B cell (primary cell): Measurements from ENCODE around the gene RHOH. TPM values are rescaled to one million over a fixed set of nuclear protein-coding genes. Genes with fewer than 3 reads are reported as not detected.

Experiments used
- ATAC-seq: fragments of 200-7000 bp; cut with Tn5 transposase; one replicate; pipeline ENCODE4 v1.10.0; 2021; ENCODE audit warnings: low read depth, mild to moderate bottlenecking, moderate number of reproducible peaks, moderate library complexity
- CTCF ChIA-PET: fragments of 350-600 bp; sonication (Branson Sonifier 250); formaldehyde crosslinking; loops from one replicate; lab custom pipeline; 2021; ENCODE audit warnings: antibody characterized with exemption, inconsistent platforms; lab: Charles Lee
- POLR2A ChIA-PET: fragments of 350-600 bp; sonication (Branson Sonifier 250); formaldehyde crosslinking; loops from one replicate; lab custom pipeline; 2021; ENCODE audit warnings: antibody characterized with exemption; lab: Charles Lee
- DNase-seq: peaks from one replicate; pipeline ENCODE4 v3.0.0; 2013
- H2AFZ ChIP-seq: 2 replicates; pipeline ENCODE4 v1.6.1; 2012; ENCODE audit warnings: mild to moderate bottlenecking, low read depth, low read length; ENCODE audit not compliant: insufficient read depth, poor library complexity, severe bottlenecking
- H3K27ac ChIP-seq, 2 donors: 1 replicate in 1 of 2; 2 replicates in 1 of 2; pipeline ENCODE4 v1.5.1; 2012 to 2013; ENCODE audit warnings: low read length in 2 of 2, mild to moderate bottlenecking in 2 of 2, moderate library complexity in 1 of 2
- H3K27me3 ChIP-seq, 4 experiments: fragments of 200-600 bp in 1 of 4; sonication (generic) in 1 of 4; replicated peaks in 1 of 4; 1 replicate in 2 of 4; 2 replicates in 2 of 4; pipeline versions ENCODE4 v1.6.1 to v1.7.0; 2013 to 2016; ENCODE audit warnings: low read length in 3 of 4, mild to moderate bottlenecking in 2 of 4, mixed read lengths in 1 of 4, moderate library complexity in 1 of 4; ENCODE audit not compliant: insufficient read depth in 4 of 4, control insufficient read depth in 3 of 4; ENCODE audit errors: control extremely low read depth in 1 of 4
- H3K36me3 ChIP-seq, 2 experiments: replicated peaks in 1 of 2; 1 replicate in 1 of 2; 2 replicates in 1 of 2; pipeline versions ENCODE4 v1.6.1 to v1.7.1; 2013; ENCODE audit warnings: low read length in 1 of 2; ENCODE audit not compliant: insufficient read depth in 2 of 2, control insufficient read depth in 1 of 2; ENCODE audit errors: control extremely low read depth in 1 of 2, extremely low read depth in 1 of 2
- H3K4me1 ChIP-seq, 2 donors: fragments of 200-600 bp in 1 of 2; sonication (generic) in 1 of 2; 1 replicate in 1 of 2; 2 replicates in 1 of 2; pipeline versions ENCODE4 v1.5.1 to v1.6.1; 2013 to 2017; ENCODE audit warnings: low read length in 2 of 2; ENCODE audit not compliant: control insufficient read depth in 2 of 2, insufficient read depth in 2 of 2
- H3K4me2 ChIP-seq: replicated peaks from 2 replicates; pipeline ENCODE3; 2012; ENCODE audit warnings: mild to moderate bottlenecking, low read depth, low read length; ENCODE audit not compliant: poor library complexity, severe bottlenecking
- H3K4me3 ChIP-seq, 5 experiments: fragments of 200-600 bp in 1 of 5; sonication (generic) in 1 of 5; 1 replicate in 3 of 5; 2 replicates in 2 of 5; pipeline versions ENCODE4 v1.5.1 to v1.7.0; 2011 to 2016; ENCODE audit warnings: low read length in 4 of 5, mild to moderate bottlenecking in 4 of 5, low read depth in 2 of 5, control low read depth in 1 of 5, moderate library complexity in 1 of 5; ENCODE audit not compliant: insufficient read depth in 1 of 5; ENCODE audit errors: control extremely low read depth in 1 of 5, extremely low read depth in 1 of 5
- H3K79me2 ChIP-seq: fragments of 200-600 bp; sonication (generic); one replicate; pipeline ENCODE4 v1.6.0; 2016; ENCODE audit warnings: low read length; ENCODE audit not compliant: control insufficient read depth, insufficient read depth
- H3K9ac ChIP-seq: fragments of 200-600 bp; sonication (generic); 2 replicates; pipeline ENCODE4 v1.6.1; 2017; ENCODE audit warnings: mild to moderate bottlenecking, low read length, moderate library complexity
- H3K9me3 ChIP-seq, 3 donors: one replicate each; pipeline versions ENCODE4 v1.6.1 to v1.7.1; 2013; ENCODE audit warnings: low read length in 2 of 3; ENCODE audit not compliant: control insufficient read depth in 2 of 3, insufficient read depth in 1 of 3; ENCODE audit errors: control extremely low read depth in 1 of 3
- H4K20me1 ChIP-seq: 2 replicates; pipeline ENCODE4 v1.6.0; 2012; ENCODE audit warnings: mild to moderate bottlenecking, low read length; ENCODE audit not compliant: insufficient read depth, control insufficient read depth, poor library complexity, severe bottlenecking
- H3K27ac Mint-ChIP-seq: one replicate; pipeline ENCODE4 v1.8.0; 2021; ENCODE audit warnings: mixed read lengths
- H3K27me3 Mint-ChIP-seq: one replicate; pipeline ENCODE4 v1.8.0; 2021; ENCODE audit warnings: mixed read lengths
- H3K4me1 Mint-ChIP-seq: one replicate; pipeline ENCODE4 v1.8.0; 2021; ENCODE audit warnings: mixed read lengths
- H3K4me3 Mint-ChIP-seq: one replicate; pipeline ENCODE4 v1.8.0; 2021; ENCODE audit warnings: mixed read lengths
- H3K9me3 Mint-ChIP-seq: one replicate; pipeline ENCODE4 v1.8.0; 2022; ENCODE audit warnings: mixed read lengths; ENCODE audit not compliant: insufficient read depth
- CTCF ChIP-seq: fragments of 200-600 bp; IDR thresholded peaks from one replicate; pipeline ENCODE4 v1.8.0; 2022; ENCODE audit warnings: antibody characterized with exemption, mild to moderate bottlenecking
- EZH2 ChIP-seq: IDR thresholded peaks from 2 replicates; pipeline ENCODE4 v1.6.1; 2012; ENCODE audit warnings: borderline replicate concordance, low read depth, mild to moderate bottlenecking, moderate library complexity, low read length; ENCODE audit not compliant: insufficient read depth, poor library complexity, severe bottlenecking
- WGBS: methylation state at CpG from one replicate; pipeline ENCODE4 v1.1.5; 2013; ENCODE audit warnings: missing lambda C conversion rate; ENCODE audit not compliant: insufficient coverage; 5-methylcytosine and 5-hydroxymethylcytosine counted together
- intact Hi-C: fragments of 100-400 bp; cut with micrococcal nuclease; formaldehyde crosslinking; loops from one replicate; pipeline ENCODE4 v1.10.0; 2022
- polyA plus RNA-seq: library from polyadenylated mRNA; depleted of rRNA; stranded (reverse); fragments of >200 nt; gene quantifications from 2 replicates; pipeline ENCODE4 v1.2.3, GENCODE V29; 2012
- total RNA-seq, 2 donors: library from RNA; stranded (reverse); fragments of 120-200 nt in 1 of 2; gene quantifications; 1 replicate in 1 of 2; 2 replicates in 1 of 2; pipeline versions ENCODE4 v1.2.3 to v1.2.4, GENCODE V29; 2013 to 2022

Gene RHOH
- total and polyA plus RNA-seq, 2 donors (not counting 1 experiment from before 2014, with no cell fraction given) = 118 to 209 TPM

GRCh38 chr4:40212674-40213527, 16.1 kb downstream of the RHOH start:
- no peak for ATAC-seq
- no peaks in the 10 kb centered on the region for H3K9me3 Mint-ChIP-seq
- ChIA-PET POLR2A (no interaction called here), CTCF (interaction anchor here (0.9 to 3.0 kb wide), 4 partner anchors 13 to 104 kb away, joined by 3 to 10 read pairs (median 6); no protein-coding TSS in a partner anchor)
- no peaks in the 10 kb centered on the region for H3K27me3 Mint-ChIP-seq
- DNase-seq = no peak
- Histone ChIP-seq H3K4me3 (no peak overlapping the region), H3K4me2 (peak overlapping the region; percentile 44), H3K9me3 (no peaks in the 10 kb centered on the region), H3K4me1 (peaks cover 80 to 94% of the 10 kb centered on the region in 2 donors), H3K9ac (peak overlapping the region; percentile 2), H2AFZ (no peak overlapping the region), H4K20me1 (peaks cover 92% of the 10 kb centered on the region), H3K27me3 (no peaks in the 10 kb centered on the region), H3K36me3 (peaks cover 32 to 53% of the 10 kb centered on the region in 2 experiments), H3K79me2 (peaks cover 100% of the 10 kb centered on the region), H3K27ac (peak overlapping the region in 1 of 2 donors; percentile 73)
- intact Hi-C loops = no loop called here
- no CpG with 5 or more reads among the region's 6 CpGs for WGBS
- peak overlapping the region; percentile 53 for H3K4me3 Mint-ChIP-seq
- H3K27ac Mint-ChIP-seq = peak overlapping the region; percentile 82
- TF ChIP-seq EZH2 (no peak), CTCF (no peak)
- H3K4me1 Mint-ChIP-seq = peaks cover 92% of the 10 kb centered on the region

- peaks cover 98% of the 10 kb centered on the region for H4K20me1 ChIP-seq
- no peaks in the 10 kb centered on the region for H3K27me3 Mint-ChIP-seq
- peak overlapping the region in 1 of 5 experiments; percentile 1 for H3K4me3 ChIP-seq
- ATAC-seq (peak; percentile 61), DNase-seq (peak; percentile 59)
- WGBS = 61% methylated on average over 7 of the region's 7 CpGs
- peaks cover 31 to 57% of the 10 kb centered on the region in 2 experiments for H3K36me3 ChIP-seq
- no peak overlapping the region for H2AFZ ChIP-seq
- peaks cover 93% of the 10 kb centered on the region for H3K4me1 Mint-ChIP-seq
- H3K4me1 ChIP-seq = peaks cover 91 to 95% of the 10 kb centered on the region in 2 donors
- peak overlapping the region; percentile 61 for H3K4me3 Mint-ChIP-seq
- H3K9me3 ChIP-seq = no peaks in the 10 kb centered on the region
- POLR2A ChIA-PET = interaction anchor here (1.1 to 1.2 kb wide), 2 partner anchors 14 to 22 kb away, joined by 3 to 4 read pairs; no protein-coding TSS in a partner anchor
- no peak overlapping the region for H3K9ac ChIP-seq
- no peak for TF ChIP-seq EZH2
- no peak for TF ChIP-seq CTCF
- CTCF ChIA-PET = interaction anchor here (0.9 to 1.6 kb wide), 8 partner anchors 10 to 111 kb away, joined by 3 to 6 read pairs (median 4); no protein-coding TSS in a partner anchor
- peak overlapping the region; percentile 20 to 73 for H3K27ac ChIP-seq
- H3K27me3 ChIP-seq = no peaks in the 10 kb centered on the region
- peak overlapping the region; percentile 82 for H3K27ac Mint-ChIP-seq
- intact Hi-C loops = no loop called here
- peaks cover 100% of the 10 kb centered on the region for H3K79me2 ChIP-seq
- peak overlapping the region; percentile 44 for H3K4me2 ChIP-seq
- H3K9me3 Mint-ChIP-seq = no peaks in the 10 kb centered on the region
These were observed 17.2 kb downstream of the RHOH start for GRCh38 chr4:40214038-40214437.
